GM21367 (cell line): ENCODE results near the gene ELOVL4.

Source experiments
- ATAC-seq: cut with Tn5 transposase; IDR thresholded peaks from one replicate; pipeline ENCODE4 v1.9.1; 2021; ENCODE audit not compliant: unreplicated experiment

Gene ELOVL4

GRCh38 chr6:79947191-79948186 is at the start of gene ELOVL4:
Gene ELOVL4, minus strand, starts transcription at chr6:79947553. Its CDS starts 274 bp downstream, at chr6:79947279.
- ATAC-seq, result peak; percentile 41

DNA sequence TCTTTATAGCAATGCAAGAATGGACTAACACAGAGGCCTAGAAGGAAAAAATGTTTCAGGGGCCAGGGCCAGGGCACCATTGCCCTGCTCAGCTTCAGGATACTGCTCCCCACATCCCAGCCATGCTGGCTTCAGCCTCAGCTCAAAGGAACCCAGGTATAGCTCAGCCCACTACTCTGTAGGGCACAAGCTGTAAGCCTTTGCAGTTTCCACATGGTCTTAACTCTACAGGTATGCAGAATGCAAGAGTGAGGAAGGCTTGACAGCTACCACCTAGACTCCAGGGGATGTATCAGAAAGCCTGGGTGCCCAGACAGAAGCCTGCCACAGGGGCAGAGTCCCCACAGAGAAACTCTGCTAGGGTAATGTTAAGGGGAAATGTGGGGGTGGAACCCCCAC is 46.6 kb upstream of the ELOVL4 start:
- ATAC-seq, result no peak

DNA sequence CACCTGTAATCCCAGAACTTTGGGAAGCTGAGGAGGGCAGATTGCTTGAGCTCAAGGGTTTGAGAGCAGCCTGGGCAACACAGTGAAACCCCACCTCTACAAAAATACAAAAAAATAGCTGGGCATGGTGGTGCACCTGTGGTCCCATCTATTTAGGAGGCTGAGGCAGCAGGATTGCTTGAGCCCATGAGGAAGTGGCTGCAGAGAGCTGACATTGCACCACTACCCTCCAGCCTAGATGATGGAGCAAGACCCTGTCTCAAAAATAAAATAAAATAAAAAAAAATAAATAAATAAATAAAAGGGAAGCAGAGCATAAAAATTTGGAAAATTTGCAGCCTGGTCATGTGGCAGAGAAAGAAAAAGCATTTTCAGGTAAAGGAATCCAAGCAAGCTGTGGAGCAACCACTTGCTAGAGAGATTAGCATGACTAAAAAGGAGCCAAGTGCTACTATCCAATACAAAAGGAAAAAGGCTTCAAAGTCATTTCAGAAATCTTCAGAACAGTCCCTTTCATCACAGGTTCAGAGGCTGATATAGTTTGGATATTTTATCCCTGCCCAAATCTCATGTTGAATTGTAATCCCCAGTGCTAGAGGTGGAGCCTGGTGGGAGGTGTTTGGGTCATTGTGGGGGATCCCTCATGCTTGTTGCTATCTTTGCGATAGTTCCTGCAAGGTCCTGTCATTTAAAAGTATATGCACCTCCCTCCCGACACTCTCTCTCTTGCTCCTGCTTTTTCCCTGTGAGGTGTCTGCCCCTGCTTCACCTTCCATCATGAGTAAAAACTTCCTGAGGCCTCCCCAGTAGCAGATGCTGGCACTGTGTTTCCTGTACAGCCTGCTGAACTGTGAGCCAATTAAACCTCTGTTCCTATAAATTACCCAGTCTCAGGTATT is 45.9 kb upstream of the ELOVL4 start:
- ATAC-seq, result no peak

DNA sequence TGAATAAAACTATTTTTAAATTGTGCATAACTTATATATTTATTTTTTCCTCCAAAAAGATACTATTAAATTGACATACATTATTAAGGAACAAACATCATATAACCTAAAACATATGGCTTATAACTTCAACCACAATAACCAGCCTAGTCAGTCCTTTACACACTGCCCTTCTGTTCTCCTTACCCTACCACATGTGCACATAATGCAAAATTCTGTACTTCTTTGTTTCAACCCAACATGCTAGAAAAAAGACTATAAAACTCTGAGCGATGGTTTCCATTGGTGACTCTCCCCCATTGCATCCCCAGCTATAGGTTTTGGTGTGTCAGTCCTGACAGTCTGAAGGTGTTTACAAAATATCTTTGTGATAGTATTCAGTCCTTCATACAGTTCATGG is 42.3 kb upstream of the ELOVL4 start:
- no peak for ATAC-seq

DNA sequence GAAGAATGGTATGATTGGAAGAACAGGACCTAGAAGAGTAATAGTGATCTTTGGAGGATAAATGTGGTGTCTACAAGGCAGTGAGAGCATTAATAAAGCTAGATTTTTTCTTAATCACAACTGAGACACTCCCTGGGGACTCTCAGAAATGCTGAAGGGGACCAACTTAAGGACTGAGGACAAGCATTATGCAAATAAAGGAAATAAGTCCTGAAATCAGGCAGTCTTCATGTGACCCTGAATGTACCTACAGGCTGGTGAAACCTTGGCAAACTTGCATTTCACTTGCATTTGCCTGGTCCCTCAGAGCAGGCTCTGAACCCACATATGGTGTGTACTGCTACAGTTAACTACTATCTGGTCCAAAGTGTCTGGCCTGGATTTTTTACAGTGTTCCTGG is 37.8 kb upstream of the ELOVL4 start:
- ATAC-seq, result no peak

- ATAC-seq, result peak; percentile 38
Measured at GRCh38 chr6:79984261-79984660, 36.9 kb upstream of the ELOVL4 start.

DNA sequence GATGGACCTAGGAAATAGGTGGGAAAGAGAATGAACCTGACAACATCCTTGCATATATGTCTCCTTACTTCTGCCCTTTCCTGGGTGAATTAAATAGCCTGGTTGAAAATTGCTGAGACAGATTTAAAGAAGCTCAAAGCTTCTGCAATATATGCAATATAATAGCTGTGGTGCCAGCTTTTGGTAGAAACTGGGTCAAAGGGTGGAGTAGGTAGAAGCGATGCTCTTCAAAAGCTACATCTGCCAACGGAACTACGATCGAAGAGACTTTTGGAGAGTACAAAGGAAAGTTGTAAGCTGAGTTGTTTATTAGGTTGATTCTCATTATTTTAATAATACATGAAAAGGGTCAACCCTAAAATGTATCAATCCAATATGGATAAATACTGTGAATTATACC is 34.3 kb upstream of the ELOVL4 start:
- ATAC-seq, result no peak

DNA sequence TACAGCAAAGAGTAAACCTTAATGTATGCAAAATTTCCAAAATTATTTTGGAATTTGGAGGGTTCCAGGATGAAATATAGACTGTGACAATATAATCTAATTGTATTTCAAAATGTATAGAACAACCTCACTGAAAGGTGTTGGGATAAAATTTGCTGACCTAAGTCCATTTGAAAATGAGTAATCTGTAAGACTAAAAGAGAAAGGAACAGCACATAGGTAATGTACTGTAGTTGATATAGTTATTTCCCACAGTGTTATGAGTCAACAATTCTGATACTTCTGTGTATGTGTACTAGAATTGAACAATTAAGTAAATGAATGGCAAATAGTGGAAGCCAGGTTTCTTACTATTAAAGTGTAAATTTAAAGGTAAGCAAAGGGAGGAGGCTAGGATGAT is 23.8 kb upstream of the ELOVL4 start:
- ATAC-seq, result no peak

DNA sequence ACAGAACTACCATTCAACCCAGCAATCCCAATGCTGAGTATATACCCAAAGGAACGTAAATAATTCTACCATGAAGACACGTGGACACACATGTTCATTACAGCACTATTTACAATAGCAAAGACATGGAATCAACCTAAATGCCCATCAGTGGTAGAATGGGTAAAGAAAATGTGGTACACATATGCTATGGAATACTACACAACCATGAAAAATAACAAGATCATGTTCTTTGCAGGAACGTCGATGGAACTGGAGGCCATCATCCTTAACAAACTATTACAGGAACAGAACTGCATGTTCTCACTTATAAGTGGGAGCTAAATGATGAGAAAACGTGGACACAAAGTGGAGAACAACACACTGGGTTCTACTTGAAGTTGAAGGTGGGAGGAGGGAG is 22.4 kb upstream of the ELOVL4 start:
- ATAC-seq, result no peak

GRCh38 chr6:79967178-79967577 is 19.8 kb upstream of the ELOVL4 start:
- ATAC-seq, result no peak

DNA sequence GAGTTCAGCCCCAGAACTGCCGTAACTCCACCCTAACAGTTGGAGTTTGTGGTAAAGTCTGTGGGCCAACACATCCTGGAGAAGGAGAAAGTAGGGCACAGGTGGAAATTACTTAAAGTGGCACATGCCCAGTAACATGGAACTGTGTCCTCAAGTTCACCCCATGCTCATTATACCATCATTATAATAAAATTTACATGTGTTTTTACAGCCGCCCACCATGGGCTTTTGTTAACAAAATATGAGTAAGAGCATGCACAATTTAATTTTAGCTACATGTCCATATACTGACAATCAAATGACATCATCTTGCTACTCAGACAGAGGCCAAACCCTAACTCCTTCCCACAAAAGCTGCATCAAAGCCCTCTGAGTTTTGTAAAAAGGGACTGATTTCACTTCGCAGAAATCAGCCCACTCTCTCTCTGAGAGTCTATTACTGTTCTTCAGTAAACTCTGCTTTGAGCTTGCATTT is 17.3 kb upstream of the ELOVL4 start:
- no peak for ATAC-seq

GRCh38 chr6:79954849-79955248 is 7.5 kb upstream of the ELOVL4 start:
- no peak for ATAC-seq

- peak; percentile 74 for ATAC-seq
Measured at GRCh38 chr6:79949233-79949632, 1.9 kb upstream of the ELOVL4 start.

GRCh38 chr6:79946272-79947190 is 822 bp downstream of the ELOVL4 start:
- ATAC-seq, result peak; percentile 40

- no peak for ATAC-seq
Measured at GRCh38 chr6:79943133-79943532, 4.2 kb downstream of the ELOVL4 start.

- ATAC-seq, result no peak
Measured at GRCh38 chr6:79941489-79942151, 5.7 kb downstream of the ELOVL4 start.

GRCh38 chr6:79928478-79928998 is 18.8 kb downstream of the ELOVL4 start:
- no peak for ATAC-seq

DNA sequence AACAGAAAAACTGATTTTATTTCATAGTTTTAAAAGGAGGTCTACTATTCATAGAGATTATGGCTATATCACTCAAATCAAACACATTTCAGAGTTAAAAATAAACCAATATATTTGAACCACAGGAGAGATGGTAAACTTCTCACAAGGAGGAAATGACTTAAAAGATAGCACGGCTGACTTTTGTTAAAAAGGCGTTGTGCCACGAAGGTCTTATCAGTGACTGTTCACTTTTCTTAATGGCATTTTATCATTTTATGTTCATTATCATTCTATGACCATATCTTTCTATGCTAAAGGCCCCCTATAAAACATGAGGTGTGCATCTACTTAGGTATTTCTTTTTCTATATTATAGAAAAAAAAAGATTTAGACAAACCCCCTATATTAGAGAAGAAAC is 19.6 kb downstream of the ELOVL4 start:
- no peak for ATAC-seq

- ATAC-seq, result no peak
Measured at GRCh38 chr6:79923270-79923669, 24.1 kb downstream of the ELOVL4 start.

DNA sequence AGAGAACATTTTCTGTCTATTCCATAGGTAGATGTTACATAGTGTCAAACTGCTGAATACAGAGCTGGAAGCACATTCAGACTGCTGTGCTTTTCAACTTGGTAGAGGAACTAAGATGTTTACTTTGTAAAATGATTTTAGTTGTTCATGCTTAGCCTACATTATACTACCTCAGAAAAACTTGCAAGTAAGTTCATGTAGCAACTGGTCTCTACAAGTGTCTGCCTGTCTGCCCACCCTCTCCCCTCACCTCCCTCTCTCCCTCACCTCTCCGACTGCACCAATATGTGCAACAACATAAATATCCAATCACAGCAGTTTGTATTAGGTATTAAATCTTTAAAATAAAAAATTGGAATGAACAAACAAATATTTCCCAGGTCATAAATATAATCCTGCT is 25.3 kb downstream of the ELOVL4 start:
- no peak for ATAC-seq
